ENCODE measurements around the gene PSD4. TPM values are rescaled to one million over a fixed set of nuclear protein-coding genes. Genes with fewer than 3 reads are reported as not detected.

The PSD4 gene
- total and polyA plus RNA-seq, 2 of the 4 experiments (the other 2 are of a cell fraction), result 0.36 to 0.70 TPM

GRCh38 chr2:113149553-113150257 lies 24.1 kb upstream of the PSD4 start:
- dilution Hi-C loops (cut with HindIII; ENCODE audit: low sequenced_read_pairs, unreplicated experiment), result no loop called here

More at GRCh38 chr2:113149553-113150257, 24.1 kb upstream of the PSD4 start:
- no peaks in the 10 kb centered on the region for H3K36me3 ChIP-seq (ENCODE audit: control insufficient read depth, insufficient read depth, low read length)
- no peak overlapping the region for H2BK5ac ChIP-seq (ENCODE audit: low read depth, low read length, poor library complexity, severe bottlenecking)
- H2AK9ac ChIP-seq (replicated peaks; ENCODE audit: low read depth, low read length, poor library complexity), result no peak overlapping the region
- TF ChIP-seq MXI1 (IDR thresholded peaks at IDR 0.05; ENCODE audit: borderline replicate concordance, low read depth, low read length) (no peak), RAD21 (IDR thresholded peaks at IDR 0.05; ENCODE audit: low read length) (no peak), MAZ (IDR thresholded peaks at IDR 0.05; ENCODE audit: borderline replicate concordance, low read depth, low read length) (no peak), RCOR1 (IDR thresholded peaks at IDR 0.05; ENCODE audit: insufficient replicate concordance, low read length) (no peak), FOS (IDR thresholded peaks at IDR 0.05; ENCODE audit: low read depth, low read length) (no peak), NFE2L2 (IDR thresholded peaks at IDR 0.05; ENCODE audit: low read depth, low read length) (no peak), MAFK (IDR thresholded peaks at IDR 0.05; ENCODE audit: low read depth, low read length) (no peak), BHLHE40 (IDR thresholded peaks at IDR 0.05; ENCODE audit: low read depth, low read length) (no peak), SMC3 (IDR thresholded peaks at IDR 0.05; ENCODE audit: low read depth, low read length) (no peak), CTCF (conservative IDR thresholded peaks at IDR 0.05; ENCODE audit: low read depth, low read length) (no peak)
- no peak overlapping the region for H3K4ac ChIP-seq (ENCODE audit: low read depth, low read length)
- no peak overlapping the region for H3K4me2 ChIP-seq (ENCODE audit: low read depth, low read length)
- H3K27me3 ChIP-seq (ENCODE audit: control insufficient read depth, insufficient read depth, low read length), result peaks cover 4% of the 10 kb centered on the region
- H3K18ac ChIP-seq (ENCODE audit: low read depth, low read length), result no peak overlapping the region
- H4K8ac ChIP-seq (ENCODE audit: low read depth in 2 of 2, low read length in 2 of 2), result no peak overlapping the region
- H2BK15ac ChIP-seq (ENCODE audit: low read depth, low read length), result no peak overlapping the region
- no peak overlapping the region for H3K14ac ChIP-seq (replicated peaks; ENCODE audit: low read depth, low read length)
- no peak overlapping the region for H2AFZ ChIP-seq (replicated peaks; ENCODE audit: low read length, poor library complexity)
- ChIA-PET POLR2A (ENCODE audit: unreplicated experiment) (no interaction called here), CTCF (interaction anchor here (0.7 kb wide), 1 partner anchor 11 kb away, joined by 5 read pairs; no protein-coding TSS in a partner anchor)
- no peaks in the 10 kb centered on the region for H3K9me1 ChIP-seq (ENCODE audit: insufficient read depth, low read length)
- no peak overlapping the region for H4K91ac ChIP-seq (ENCODE audit: insufficient read depth, low read depth, low read length)
- in situ Hi-C loops (cut with MboI; ENCODE audit: low sequenced_read_pairs) (no loop called here), intact Hi-C loops (cut with micrococcal nuclease) (no loop called here)
- BruUV-seq (replicated peaks), result no TSS peak
- H3K4me1 ChIP-seq (ENCODE audit: control insufficient read depth, insufficient read depth, low read length), result no peaks in the 10 kb centered on the region
- H3K23ac ChIP-seq (ENCODE audit: low read depth, low read length), result no peak overlapping the region
- H3K9ac ChIP-seq (ENCODE audit: low read depth, low read length), result no peak overlapping the region
- DNase-seq (no peak), ATAC-seq (ENCODE audit: low read depth) (no peak)
- H2BK120ac ChIP-seq (ENCODE audit: low read depth, low read length), result no peak overlapping the region
- no peak overlapping the region for H2BK20ac ChIP-seq (ENCODE audit: low read depth, low read length)
- no peaks in the 10 kb centered on the region for H3K9me3 ChIP-seq (ENCODE audit: control insufficient read depth, insufficient read depth, low read length)
- no peak overlapping the region for H3K56ac ChIP-seq (ENCODE audit: extremely low read depth, insufficient read depth, low read length)
- no CpG with 5 or more reads among the region's 1 CpG for WGBS, 2 experiments (ENCODE audit: extremely low coverage in 2 of 2, insufficient read length in 1 of 2)
- no peak overlapping the region for H3K4me3 ChIP-seq (ENCODE audit: insufficient read depth, low read depth, low read length)
- no peaks in the 10 kb centered on the region for H4K20me1 ChIP-seq (ENCODE audit: insufficient read depth, low read length)
- no peaks in the 10 kb centered on the region for H3K79me1 ChIP-seq (ENCODE audit: low read depth in 1 of 2, low read length in 2 of 2)
- no peak overlapping the region for H3K27ac ChIP-seq (ENCODE audit: insufficient read depth, low read length)
- H4K5ac ChIP-seq (ENCODE audit: low read depth, low read length), result no peak overlapping the region
- no peak overlapping the region for H2AK5ac ChIP-seq (ENCODE audit: low read depth, low read length)
